GM23338 (cell line): Measurements from ENCODE around the gene MFAP4. TPM values are rescaled to one million over a fixed set of nuclear protein-coding genes. Genes with fewer than 3 reads are reported as not detected.

Experiments used
- ATAC-seq: fragments of 200-7000 bp; cut with Tn5 transposase; 3 replicates; pipeline ENCODE4 v1.9.1; 2020
- DNase-seq: peaks from one replicate; pipeline ENCODE4 v3.0.0-alpha.2; 2015; ENCODE audit warnings: low spot score
- H2AFZ ChIP-seq: fragments of 200-600 bp; sonication (generic); 2 replicates; pipeline ENCODE4 v1.8.0; 2016; ENCODE audit warnings: antibody characterized with exemption, mild to moderate bottlenecking, moderate library complexity
- H3F3A ChIP-seq: fragments of 200-600 bp; sonication (generic); replicated peaks from 2 replicates; pipeline ENCODE4 v1.8.0; 2017; ENCODE audit warnings: antibody characterized with exemption, mixed run types, low read depth
- H3K27ac ChIP-seq: fragments of 200-600 bp; sonication (generic); 2 replicates; pipeline ENCODE4 v1.6.1; 2016; ENCODE audit warnings: low read depth
- H3K27me3 ChIP-seq: fragments of 200-600 bp; sonication (generic); 2 replicates; pipeline ENCODE4 v1.8.0; 2016; ENCODE audit warnings: mild to moderate bottlenecking, mixed run types, moderate library complexity; ENCODE audit not compliant: insufficient read depth
- H3K36me3 ChIP-seq: fragments of 200-600 bp; sonication (generic); 2 replicates; pipeline ENCODE4 v1.8.0; 2016; ENCODE audit warnings: mild to moderate bottlenecking; ENCODE audit not compliant: insufficient read depth
- H3K4me1 ChIP-seq: fragments of 200-600 bp; sonication (generic); 2 replicates; pipeline ENCODE4 v1.8.0; 2016; ENCODE audit warnings: mild to moderate bottlenecking, moderate library complexity; ENCODE audit not compliant: insufficient read depth
- H3K4me2 ChIP-seq: fragments of 200-600 bp; sonication (generic); 2 replicates; pipeline ENCODE4 v1.7.1; 2017; ENCODE audit warnings: mixed run types
- H3K4me3 ChIP-seq: fragments of 200-600 bp; sonication (generic); 2 replicates; pipeline ENCODE4 v1.6.1; 2016; ENCODE audit warnings: mixed run types
- H3K79me2 ChIP-seq: fragments of 200-600 bp; sonication (generic); replicated peaks from 2 replicates; pipeline ENCODE4 v1.8.0; 2017; ENCODE audit warnings: mild to moderate bottlenecking; ENCODE audit not compliant: insufficient read depth
- H3K9me2 ChIP-seq: fragments of 200-600 bp; sonication (generic); 2 replicates; pipeline ENCODE4 v1.8.0; 2017; ENCODE audit not compliant: insufficient read depth
- H4K20me1 ChIP-seq: fragments of 200-600 bp; sonication (generic); replicated peaks from 2 replicates; pipeline ENCODE4 v1.8.0; 2017; ENCODE audit warnings: mild to moderate bottlenecking; ENCODE audit not compliant: insufficient read depth
- H3K27ac Mint-ChIP-seq: 2 replicates; pipeline ENCODE4 v1.8.0; 2020; ENCODE audit warnings: inconsistent platforms, mild to moderate bottlenecking, moderate library complexity, mixed read lengths
- H3K27me3 Mint-ChIP-seq: 3 replicates; pipeline ENCODE4 v1.8.0; 2022; ENCODE audit warnings: low read depth, mild to moderate bottlenecking, moderate library complexity, mixed read lengths, inconsistent platforms; ENCODE audit not compliant: insufficient read depth, poor library complexity
- H3K36me3 Mint-ChIP-seq: 3 replicates; pipeline ENCODE4 v1.8.0; 2021; ENCODE audit warnings: low read depth, mild to moderate bottlenecking, inconsistent platforms, moderate library complexity, mixed read lengths
- H3K4me1 Mint-ChIP-seq: 3 replicates; pipeline ENCODE4 v1.8.0; 2020; ENCODE audit warnings: mild to moderate bottlenecking, inconsistent platforms, mixed read lengths
- H3K4me3 Mint-ChIP-seq: 3 replicates; pipeline ENCODE4 v1.8.0; 2021; ENCODE audit warnings: moderate library complexity, mild to moderate bottlenecking, inconsistent platforms, mixed read lengths
- H3K9me3 Mint-ChIP-seq: 3 replicates; pipeline ENCODE4 v1.8.0; 2020; ENCODE audit warnings: moderate library complexity, mild to moderate bottlenecking, inconsistent platforms, mixed read lengths
- CREB1 ChIP-seq: fragments of 250-450 bp; sonication (Bioruptor Pico); IDR thresholded peaks from 2 replicates; pipeline ENCODE4 v1.5.0; 2020; ENCODE audit warnings: low read depth, mild to moderate bottlenecking, moderate library complexity
- ETS1 ChIP-seq: IDR thresholded peaks from 2 replicates; pipeline ENCODE4 v1.6.1; 2016; ENCODE audit warnings: antibody characterized with exemption
- EZH2 ChIP-seq: fragments of 200-600 bp; sonication (generic); IDR thresholded peaks from one replicate; pipeline ENCODE4 v1.8.0; 2017; ENCODE audit warnings: antibody characterized with exemption, mild to moderate bottlenecking, low read depth; ENCODE audit not compliant: unreplicated experiment
- EZH2phosphoT487 ChIP-seq: fragments of 200-600 bp; sonication (generic); IDR thresholded peaks from one replicate; pipeline ENCODE4 v1.8.1; 2018; ENCODE audit warnings: antibody characterized with exemption; ENCODE audit not compliant: unreplicated experiment
- NANOG ChIP-seq: IDR thresholded peaks from 2 replicates; pipeline ENCODE4 v1.6.1; 2016; ENCODE audit warnings: antibody characterized with exemption, borderline replicate concordance
- POLR2AphosphoS5 ChIP-seq: IDR thresholded peaks from 2 replicates; pipeline ENCODE4 v1.6.1; 2016; ENCODE audit warnings: antibody characterized with exemption, low read depth
- REST ChIP-seq: IDR thresholded peaks from one replicate; pipeline ENCODE4 v1.6.1; 2018; ENCODE audit warnings: antibody characterized with exemption; ENCODE audit not compliant: unreplicated experiment
- STAT1 ChIP-seq: IDR thresholded peaks from one replicate; pipeline ENCODE4 v1.6.1; 2016; ENCODE audit warnings: antibody characterized with exemption; ENCODE audit not compliant: unreplicated experiment
- ZNF114 ChIP-seq: fragments of 250-450 bp; sonication (Bioruptor Pico); IDR thresholded peaks from 2 replicates; pipeline ENCODE4 v1.5.0; 2020; ENCODE audit warnings: mild to moderate bottlenecking, moderate library complexity
- ZNF331 ChIP-seq: fragments of 250-450 bp; sonication (Bioruptor Pico); IDR thresholded peaks from 2 replicates; pipeline ENCODE4 v1.5.0; 2020; ENCODE audit warnings: low read depth, mild to moderate bottlenecking, moderate library complexity
- polyA plus RNA-seq: library from polyadenylated mRNA; unstranded; fragments of >200 nt; fragmentation: Nextera tagmentation; extraction: Ambion mirVana; gene quantifications from 2 replicates; pipeline ENCODE4 v1.2.1, GENCODE V29; 2016
- total RNA-seq: library from RNA; depleted of rRNA; stranded (reverse); fragments of >200 nt; shearing (Covaris generic); gene quantifications from 2 replicates; pipeline ENCODE4 v1.2.3, GENCODE V29; 2014

MFAP4 gene
- total and polyA plus RNA-seq, 2 experiments from 2014 or later, result 7.7 to 9.7 TPM

GRCh38 chr17:19408346-19408710 lies 21.3 kb upstream of the MFAP4 start (continued):
- TF ChIP-seq NANOG (no peak), REST (no peak), POLR2AphosphoS5 (no peak), STAT1 (no peak), ZNF114 (no peak), ZNF331 (no peak), EZH2phosphoT487 (no peak), CREB1 (CRISPR knock-in tag) (no peak)

- no peaks in the 10 kb centered on the region for H3K79me2 ChIP-seq
- peaks cover 17% of the 10 kb centered on the region for H3K4me1 Mint-ChIP-seq
- H3K4me2 ChIP-seq, result no peak overlapping the region
- DNase-seq (no peak), ATAC-seq (no peak)
- no peaks in the 10 kb centered on the region for H3K27me3 ChIP-seq
- H3K27ac Mint-ChIP-seq, result no peak overlapping the region
- H3K9me2 ChIP-seq, result 0 out of 2 replicates have a peak, but pooled peaks cover 8% of the 10 kb centered on the region
- no peak overlapping the region for H3K4me3 Mint-ChIP-seq
- H3K36me3 ChIP-seq, result no peaks in the 10 kb centered on the region
- H2AFZ ChIP-seq, result 0 out of 2 replicates have a peak overlapping the region, but pooled peaks have one; percentile 32
- peaks cover 16% of the 10 kb centered on the region for H3K27me3 Mint-ChIP-seq
- H3K36me3 Mint-ChIP-seq, result no peaks in the 10 kb centered on the region
- H3K9me3 Mint-ChIP-seq, result no peaks in the 10 kb centered on the region
- peaks cover 15% of the 10 kb centered on the region for H3K4me1 ChIP-seq
- TF ChIP-seq CREB1 (CRISPR knock-in tag), result no peak
- TF ChIP-seq ETS1, result no peak
- TF ChIP-seq ZNF114, result no peak
- no peaks in the 10 kb centered on the region for H3F3A ChIP-seq
- H4K20me1 ChIP-seq, result no peaks in the 10 kb centered on the region
- no peak overlapping the region for H3K27ac ChIP-seq
- H3K4me3 ChIP-seq, result no peak overlapping the region
Observed at GRCh38 chr17:19407601-19408345, 20.8 kb upstream of the MFAP4 start.

- H3K9me3 Mint-ChIP-seq, result no peaks in the 10 kb centered on the region
- no peaks in the 10 kb centered on the region for H3F3A ChIP-seq
- H3K4me1 ChIP-seq, result no peaks in the 10 kb centered on the region
- no peak for TF ChIP-seq NANOG
- no peak for TF ChIP-seq EZH2
- no peak for TF ChIP-seq STAT1
- no peak for TF ChIP-seq POLR2AphosphoS5
- TF ChIP-seq CREB1 (CRISPR knock-in tag), result no peak
- TF ChIP-seq REST, result no peak
- no peaks in the 10 kb centered on the region for H4K20me1 ChIP-seq
- H3K79me2 ChIP-seq, result no peaks in the 10 kb centered on the region
- ATAC-seq (no peak), DNase-seq (no peak)
- peaks cover 12% of the 10 kb centered on the region for H3K27me3 Mint-ChIP-seq
- no peaks in the 10 kb centered on the region for H3K27me3 ChIP-seq
- H3K4me2 ChIP-seq, result no peak overlapping the region
- H3K4me3 Mint-ChIP-seq, result no peak overlapping the region
- no peak overlapping the region for H2AFZ ChIP-seq
- 0 out of 2 replicates have a peak, but pooled peaks cover 8% of the 10 kb centered on the region for H3K9me2 ChIP-seq
- no peaks in the 10 kb centered on the region for H3K36me3 ChIP-seq
- peaks cover 2% of the 10 kb centered on the region for H3K4me1 Mint-ChIP-seq
- no peaks in the 10 kb centered on the region for H3K36me3 Mint-ChIP-seq
- H3K27ac ChIP-seq, result no peak overlapping the region
- H3K27ac Mint-ChIP-seq, result no peak overlapping the region
- H3K4me3 ChIP-seq, result no peak overlapping the region
Observed at GRCh38 chr17:19405114-19405513, 18.1 kb upstream of the MFAP4 start.
